ENCODE data around the gene DCLK1.
"Not testable (repeated sequence)": the region's sequence is repeated elsewhere in the genome, so short reads cannot be mapped to it uniquely, and the experiment has no call there.

The DCLK1 gene

DNA sequence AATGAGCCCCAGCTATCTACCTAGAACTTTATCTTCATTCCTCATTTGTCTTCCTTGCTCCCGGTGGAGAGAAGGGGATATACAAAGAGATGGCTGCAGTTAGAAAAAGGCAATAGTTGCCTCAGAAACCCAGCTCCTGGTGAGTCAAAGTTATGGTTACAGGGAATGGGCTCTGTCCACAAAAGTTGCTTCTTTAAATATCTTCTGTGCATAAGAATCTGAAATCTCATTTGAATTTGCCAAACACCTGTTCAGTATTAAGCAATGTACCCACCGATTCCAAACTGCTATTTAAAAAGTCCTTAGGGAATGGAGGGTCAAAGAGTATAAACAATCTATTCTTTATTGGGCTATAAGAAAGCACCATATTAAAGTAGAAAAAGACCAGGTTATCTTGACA lies 48.4 kb downstream of the DCLK1 start:
- DNase-seq, result no peak

- no peak for DNase-seq
Observed at GRCh38 chr13:36082396-36082795, 48.8 kb downstream of the DCLK1 start.

DNA sequence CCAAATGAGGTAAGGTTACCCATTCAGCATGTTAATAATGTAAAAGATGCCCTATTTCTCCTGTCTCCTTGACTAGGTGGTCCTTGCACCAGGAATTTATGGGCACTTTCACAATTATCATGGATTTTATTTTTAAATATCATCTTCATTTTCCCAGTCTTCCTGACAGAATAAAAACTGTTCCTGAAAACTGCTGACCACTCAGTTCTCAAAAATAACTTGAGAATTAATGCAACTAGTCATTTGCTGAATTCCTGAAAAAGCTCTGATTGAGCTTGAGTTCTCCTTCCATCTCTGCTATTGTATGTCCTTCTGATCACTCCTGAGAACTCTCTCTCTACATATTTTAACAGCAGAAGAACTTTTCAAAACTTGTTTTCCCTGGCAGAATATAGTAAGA lies 55.0 kb downstream of the DCLK1 start:
- no peak for DNase-seq

DNA sequence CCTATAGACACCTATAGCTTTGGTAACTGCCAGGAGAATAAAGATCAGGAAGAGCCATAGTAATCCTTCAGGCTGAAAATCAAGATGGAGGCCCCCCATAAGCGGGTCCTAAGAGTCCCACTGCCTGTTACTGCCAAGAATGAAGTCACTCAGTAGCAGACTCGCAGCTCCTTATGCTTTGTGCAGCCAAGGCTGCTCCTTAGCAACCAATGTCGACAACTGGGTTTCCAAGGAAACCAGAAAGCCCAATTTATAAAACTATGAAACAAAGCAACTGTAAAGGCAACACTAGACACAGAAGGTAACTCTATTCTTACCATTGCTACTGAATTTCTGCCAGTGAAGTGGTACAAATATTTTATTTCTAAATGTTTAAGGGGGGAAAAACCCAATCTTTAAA lies 56.5 kb downstream of the DCLK1 start:
- DNase-seq, result no peak

DNA sequence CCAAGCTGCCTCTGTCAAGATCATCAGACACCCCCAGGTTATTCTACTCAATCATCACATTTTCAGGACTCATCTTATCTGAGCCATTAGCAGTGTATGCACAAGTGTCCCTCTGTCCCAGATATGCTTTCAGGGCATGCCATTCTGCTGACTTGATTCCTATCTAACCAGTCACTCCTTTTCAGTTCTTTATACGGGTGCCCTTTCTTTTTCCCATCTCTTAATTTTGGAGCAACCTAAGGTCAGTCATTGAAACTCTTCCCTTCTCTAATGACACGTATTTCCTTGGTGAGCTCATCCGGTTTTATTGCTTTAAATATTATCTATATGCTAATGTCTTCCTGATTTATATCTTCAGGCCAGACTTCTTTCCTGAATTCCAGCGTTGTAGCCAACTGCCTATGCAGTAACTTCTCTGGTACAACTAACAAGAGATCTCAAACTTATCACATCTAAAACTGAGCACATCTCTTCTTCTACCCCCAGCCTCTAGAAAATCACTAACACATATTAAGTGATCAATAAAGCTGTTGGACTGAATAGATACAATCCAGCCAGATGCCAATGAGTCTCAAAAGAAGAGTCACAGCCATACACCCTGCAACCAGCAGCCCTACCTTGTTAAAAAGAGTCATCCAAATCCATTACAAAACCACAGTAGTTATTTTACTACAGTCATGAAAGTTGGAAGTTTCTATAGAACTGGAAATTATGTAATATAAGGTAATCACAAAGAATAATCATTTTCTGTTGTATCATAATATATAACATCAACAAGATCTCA lies 58.8 kb downstream of the DCLK1 start:
- no peak for DNase-seq

DNA sequence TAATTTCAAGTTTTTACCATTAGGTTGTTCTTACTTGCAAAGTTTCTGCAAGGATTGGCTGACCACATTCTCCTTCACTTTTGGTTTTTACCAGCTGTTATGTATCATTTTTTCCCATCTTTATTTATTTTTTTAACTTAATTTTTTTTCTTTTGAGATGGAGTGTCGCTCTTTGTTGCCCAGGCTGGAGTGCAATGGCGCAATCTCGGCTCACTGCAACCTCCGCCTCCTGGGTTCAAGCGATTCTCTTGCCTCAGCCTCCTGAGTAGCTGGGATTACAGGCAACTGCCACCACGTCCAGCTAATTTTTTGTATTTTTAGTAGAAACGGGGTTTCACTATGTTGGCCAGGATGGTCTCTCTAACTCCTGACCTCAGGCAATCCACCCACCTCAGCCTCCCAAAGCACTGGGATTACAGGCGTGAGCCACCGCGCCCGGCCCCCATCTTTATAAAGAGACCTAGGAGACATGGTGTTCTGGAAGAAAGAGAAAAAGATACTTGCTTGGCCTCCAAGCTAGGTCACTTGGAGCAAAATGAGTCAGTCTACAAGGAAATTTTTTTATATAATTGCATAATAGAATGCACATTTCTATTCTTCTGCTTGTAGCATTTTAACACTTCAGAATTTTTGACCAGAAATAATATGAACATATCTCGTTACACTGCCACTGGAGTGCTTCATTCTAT lies 60.5 kb downstream of the DCLK1 start:
- DNase-seq, result not testable (repeated sequence)

DNA sequence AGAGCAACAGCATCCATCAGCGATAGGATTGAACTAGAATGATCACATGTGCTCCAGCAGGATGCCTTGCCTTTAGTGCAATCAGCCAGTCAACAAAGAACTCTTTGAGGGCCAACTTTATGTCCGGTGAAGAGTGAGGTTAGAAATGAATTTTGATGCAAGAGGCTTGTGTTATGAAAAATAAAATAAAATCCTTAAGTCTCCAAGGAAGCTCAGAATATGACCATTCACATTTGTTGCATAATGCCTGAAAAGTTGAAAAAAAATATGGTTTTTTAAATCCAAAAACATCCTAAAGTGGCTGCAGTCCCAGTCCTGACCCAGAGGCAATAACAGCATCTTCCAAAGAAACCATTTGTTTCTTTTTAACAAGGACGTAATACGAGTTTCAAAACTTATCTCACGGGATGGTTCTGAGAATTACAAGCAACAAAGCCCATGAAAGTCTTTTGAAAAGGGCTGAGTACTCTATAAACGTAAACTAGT lies 61.3 kb downstream of the DCLK1 start:
- DNase-seq, result no peak

GRCh38 chr13:36068991-36069390 lies 62.2 kb downstream of the DCLK1 start:
- no peak for DNase-seq

GRCh38 chr13:36068566-36068965 lies 62.6 kb downstream of the DCLK1 start:
- DNase-seq, result no peak

- no peak for DNase-seq
Observed at GRCh38 chr13:36067746-36068381, 63.3 kb downstream of the DCLK1 start.

DNA sequence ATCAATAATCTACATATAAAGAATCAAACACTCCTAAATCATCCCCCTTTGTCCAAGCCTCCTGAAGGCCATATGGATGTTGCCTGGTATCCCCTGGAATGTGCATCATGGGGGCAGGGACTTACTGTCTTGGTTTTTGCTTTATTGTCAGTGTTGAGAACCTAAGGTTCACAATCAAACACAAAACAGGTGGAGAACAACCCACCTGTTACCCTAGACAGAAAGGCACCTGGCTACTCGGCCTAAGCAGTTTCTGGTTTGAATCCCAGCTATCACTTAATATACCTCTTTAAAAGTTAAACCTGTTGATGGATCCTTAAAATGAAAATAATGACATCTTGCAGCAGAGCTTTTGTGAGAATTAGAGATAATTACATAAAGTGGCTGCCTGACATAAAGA lies 68.9 kb downstream of the DCLK1 start:
- DNase-seq, result no peak

DNA sequence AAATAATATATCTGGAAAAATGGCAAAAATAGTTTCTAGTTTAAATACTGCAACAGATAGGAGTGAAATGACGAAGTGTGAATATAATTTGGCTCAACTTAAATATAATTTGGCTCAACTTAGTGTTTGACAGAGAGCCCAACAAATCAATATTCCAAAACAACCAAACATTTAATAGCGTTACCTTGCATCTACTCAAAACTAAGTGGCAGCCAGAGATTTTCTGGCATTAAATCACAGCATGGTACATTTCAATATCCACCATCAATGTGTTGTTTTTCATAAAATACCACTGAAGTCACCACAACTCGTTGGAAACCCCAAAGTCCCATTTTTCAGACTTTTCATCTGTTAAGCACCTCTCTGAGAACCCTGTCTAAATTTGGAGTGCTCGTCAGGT lies 69.6 kb downstream of the DCLK1 start:
- DNase-seq, result no peak

DNA sequence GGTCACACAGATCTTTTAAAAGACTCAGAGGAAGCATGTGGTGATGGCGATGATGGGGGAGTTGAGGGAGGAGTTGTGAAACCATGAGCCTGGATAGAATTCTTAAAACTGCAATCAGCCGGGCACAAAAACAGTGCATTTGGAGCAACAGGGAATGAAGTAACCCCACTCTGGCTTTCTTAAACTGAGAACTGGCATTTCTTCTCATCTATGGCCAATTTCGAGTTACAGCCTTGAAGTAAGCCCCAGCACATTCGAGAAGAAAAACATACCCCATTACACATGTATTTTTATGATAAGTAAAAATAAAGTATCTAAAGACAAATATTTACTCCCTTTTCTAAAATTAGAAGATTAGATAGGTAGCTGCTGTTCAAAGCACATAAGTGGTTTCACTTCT lies 70.1 kb downstream of the DCLK1 start:
- DNase-seq, result no peak

DNA sequence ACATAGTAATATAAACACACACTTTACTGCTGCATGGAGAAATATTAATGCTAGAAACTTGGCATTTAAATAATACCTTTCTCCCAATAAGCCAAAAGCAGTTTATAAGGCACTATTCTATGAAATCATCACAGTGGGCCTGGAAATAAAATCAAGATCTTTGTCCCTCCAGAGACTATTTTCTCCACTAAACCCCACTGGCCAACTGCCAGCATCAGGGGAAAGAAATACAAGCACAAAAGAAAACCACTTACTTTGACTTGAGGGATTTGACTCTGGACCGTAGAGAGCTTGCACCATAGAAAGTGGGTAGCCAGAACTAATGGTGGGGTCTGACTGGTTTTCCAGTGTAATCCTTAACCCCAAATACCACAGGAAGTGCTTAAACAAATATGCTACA lies 71.9 kb downstream of the DCLK1 start:
- DNase-seq, result no peak

- no peak for DNase-seq
Observed at GRCh38 chr13:36058116-36058515, 73.1 kb downstream of the DCLK1 start.

GRCh38 chr13:36057547-36057946 lies 73.6 kb downstream of the DCLK1 start:
- no peak for DNase-seq

DNA sequence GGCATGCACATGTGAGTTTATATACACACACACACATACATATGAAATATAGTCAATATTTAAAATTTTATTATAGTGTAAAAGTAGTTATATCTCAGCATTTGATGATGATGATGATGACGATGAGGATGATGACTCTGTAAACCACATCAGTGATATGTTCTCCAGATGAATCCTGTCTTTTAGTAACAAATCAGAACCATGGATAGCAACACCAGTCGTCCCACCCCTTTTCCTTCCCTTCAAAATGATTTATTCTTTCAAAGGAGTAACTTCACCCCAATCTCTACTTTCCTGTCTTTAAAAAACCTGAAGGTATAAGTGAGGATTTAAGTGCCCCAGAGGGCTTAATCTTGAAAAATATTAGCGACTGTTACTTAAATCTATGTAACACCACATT lies 74.1 kb downstream of the DCLK1 start:
- no peak for DNase-seq

DNA sequence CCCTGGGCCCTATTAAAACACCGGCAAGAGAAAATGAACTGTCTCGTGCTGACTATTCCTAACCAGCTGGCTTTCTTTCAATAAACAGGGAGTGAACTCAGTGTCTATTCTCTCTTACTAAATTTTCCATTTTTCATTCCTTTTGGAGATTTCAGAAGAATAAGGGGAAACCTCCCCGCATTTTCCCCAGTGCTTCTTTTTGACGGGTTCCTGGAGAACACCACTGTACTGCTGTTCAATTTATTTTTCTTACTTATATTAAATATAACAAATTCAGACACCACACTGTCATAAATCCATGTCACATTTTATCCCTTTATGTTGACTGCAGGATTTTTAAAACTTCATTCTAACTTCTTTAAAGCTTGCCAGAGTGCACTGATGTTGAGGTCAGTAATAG lies 75.8 kb downstream of the DCLK1 start:
- no peak for DNase-seq

GRCh38 chr13:36054041-36054440 lies 77.1 kb downstream of the DCLK1 start:
- no peak for DNase-seq

- no peak for DNase-seq
Observed at GRCh38 chr13:36051082-36051481, 80.1 kb downstream of the DCLK1 start.

DNA sequence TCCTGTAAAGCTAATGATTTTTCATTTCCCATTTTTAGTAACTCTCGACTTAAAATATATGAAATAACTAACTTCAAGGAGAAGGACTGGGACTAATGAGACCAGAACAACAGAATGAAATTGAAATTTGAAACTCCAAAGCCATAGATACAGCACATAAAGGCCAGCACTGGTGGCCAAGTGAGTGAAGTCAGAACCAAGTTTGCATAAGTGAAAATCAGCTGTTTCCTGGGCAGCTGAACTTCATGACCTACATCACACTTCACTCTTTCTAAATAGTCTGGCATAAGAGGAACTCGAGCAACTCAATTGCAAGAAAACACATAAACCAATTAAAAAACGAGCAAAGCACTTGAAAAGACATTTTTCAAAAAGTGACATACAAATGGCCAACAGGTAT lies 84.5 kb downstream of the DCLK1 start:
- no peak for DNase-seq

GRCh38 chr13:36038785-36039555 lies 92.2 kb downstream of the DCLK1 start:
- DNase-seq, result no peak

- no peak for DNase-seq
Observed at GRCh38 chr13:36033035-36033434, 98.1 kb downstream of the DCLK1 start.
